Panc1 (cell line): Measurements from ENCODE around the gene PARD6G.

ENCODE experiments used
- CTCF ChIP-seq: fragments of 450-650 bp; IDR thresholded peaks from 2 replicates; pipeline ENCODE4 v1.5.1; 2017; ENCODE audit warnings: mild to moderate bottlenecking
- POLR2AphosphoS5 ChIP-seq: IDR thresholded peaks from 2 replicates; pipeline ENCODE4 v1.6.1; 2012; ENCODE audit warnings: mild to moderate bottlenecking, low read depth, low read length, moderate library complexity

DNA sequence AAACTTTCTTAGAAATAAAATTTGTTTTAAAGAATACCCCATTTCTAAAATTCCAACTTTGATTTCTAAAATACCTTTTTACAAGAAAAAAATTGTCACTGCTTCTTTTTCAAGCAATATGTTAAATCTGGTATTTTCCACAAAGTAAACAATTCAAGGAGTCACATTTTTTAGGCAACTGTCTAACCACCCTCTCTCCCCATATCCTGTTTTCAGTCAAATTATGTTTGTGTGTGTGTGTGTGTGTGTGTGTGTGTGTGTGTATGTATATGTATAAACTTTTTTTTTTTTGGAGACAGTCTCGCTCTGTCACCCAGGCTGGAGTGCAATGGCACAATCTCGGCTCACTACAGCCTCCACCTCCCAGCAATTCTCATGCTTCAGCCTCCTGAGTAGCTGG, 79.0 kb downstream of the PARD6G start:
- TF ChIP-seq CTCF (no peak), POLR2AphosphoS5 (no peak)
